Activated B cell treated with CpG ODN at 0.5 μM for 24 hours (primary cell): Measurements from ENCODE around the gene ZIC1. TPM values are rescaled to one million over a fixed set of nuclear protein-coding genes. Genes with fewer than 3 reads are reported as not detected.

ENCODE experiments used
- ATAC-seq: fragments of 200-7000 bp; cut with Tn5 transposase; one replicate; pipeline ENCODE4 v1.10.0; 2021; ENCODE audit warnings: low read depth, mild to moderate bottlenecking, moderate library complexity
- CTCF ChIA-PET: fragments of 350-600 bp; sonication (Branson Sonifier 250); formaldehyde crosslinking; loops from one replicate; lab custom pipeline; 2021; ENCODE audit warnings: antibody characterized with exemption; lab: Charles Lee
- POLR2A ChIA-PET: fragments of 350-600 bp; sonication (Branson Sonifier 250); formaldehyde crosslinking; loops from one replicate; lab custom pipeline; 2021; ENCODE audit warnings: antibody characterized with exemption; lab: Charles Lee
- DNase-seq: peaks from one replicate; pipeline ENCODE4 v3.0.0; 2022
- H3K27ac Mint-ChIP-seq: one replicate; pipeline ENCODE4 v1.8.0; 2020; ENCODE audit warnings: mixed read lengths
- H3K27me3 Mint-ChIP-seq: one replicate; pipeline ENCODE4 v1.8.0; 2021; ENCODE audit warnings: mixed read lengths
- H3K36me3 Mint-ChIP-seq: one replicate; pipeline ENCODE4 v1.8.0; 2021; ENCODE audit warnings: low read depth, mixed read lengths
- H3K4me1 Mint-ChIP-seq: one replicate; pipeline ENCODE4 v1.8.0; 2021; ENCODE audit warnings: mixed read lengths
- H3K4me3 Mint-ChIP-seq: one replicate; pipeline ENCODE4 v1.8.0; 2020; ENCODE audit warnings: mild to moderate bottlenecking, mixed read lengths
- H3K9me3 Mint-ChIP-seq: one replicate; pipeline ENCODE4 v1.8.0; 2020; ENCODE audit warnings: mixed read lengths
- CTCF ChIP-seq: fragments of 200-600 bp; IDR thresholded peaks from one replicate; pipeline ENCODE4 v1.8.0; 2022; ENCODE audit warnings: antibody characterized with exemption, mild to moderate bottlenecking
- intact Hi-C: fragments of 100-400 bp; cut with micrococcal nuclease; formaldehyde crosslinking; loops from one replicate; pipeline ENCODE4 v1.15.1; 2024
- total RNA-seq: library from RNA; stranded (reverse); gene quantifications from 2 replicates; pipeline ENCODE4 v1.2.3, GENCODE V29; 2022

The ZIC1 gene
- total RNA-seq, 1 donor from 2014 or later: not detected

DNA sequence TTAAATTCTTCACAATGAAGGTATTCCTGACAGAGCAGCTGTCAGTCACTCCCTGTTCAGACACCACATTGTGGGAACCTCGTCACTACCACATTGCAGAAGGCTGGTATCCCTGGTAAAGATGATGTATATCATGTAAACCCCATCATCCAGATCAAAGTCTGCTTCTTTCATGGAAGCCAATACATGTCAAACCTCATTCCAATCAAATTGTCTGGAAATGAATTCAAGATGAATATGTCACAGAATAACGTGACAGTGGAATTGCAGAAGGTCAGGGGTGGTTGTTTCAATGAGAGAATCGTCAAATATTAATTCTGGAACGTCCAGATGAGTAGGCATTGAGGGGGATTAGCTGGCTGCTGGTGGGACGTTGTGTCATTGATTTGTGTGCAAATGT is 7.0 kb upstream of the ZIC1 start:
- no peak for TF ChIP-seq CTCF
- Mint-ChIP-seq H3K36me3 (no peaks in the 10 kb centered on the region), H3K9me3 (no peaks in the 10 kb centered on the region), H3K27ac (no peak overlapping the region), H3K4me1 (no peaks in the 10 kb centered on the region), H3K4me3 (no peak overlapping the region), H3K27me3 (peaks cover 63% of the 10 kb centered on the region)
- ChIA-PET CTCF (no interaction called here), POLR2A (no interaction called here)
- ATAC-seq: no peak
- DNase-seq: no peak
- intact Hi-C loops: no loop called here

GRCh38 chr3:147403511-147403910 is 5.7 kb upstream of the ZIC1 start:
- H3K27me3 Mint-ChIP-seq: peaks cover 66% of the 10 kb centered on the region

GRCh38 chr3:147404000-147404799 is 5.0 kb upstream of the ZIC1 start:
- no peak overlapping the region for H3K4me3 Mint-ChIP-seq
- intact Hi-C loops: no loop called here
- no peaks in the 10 kb centered on the region for H3K36me3 Mint-ChIP-seq
- no peak for ATAC-seq
- no peak for DNase-seq
- H3K27me3 Mint-ChIP-seq: peaks cover 66% of the 10 kb centered on the region
- TF ChIP-seq CTCF: no peak
- peaks cover 2% of the 10 kb centered on the region for H3K9me3 Mint-ChIP-seq
- POLR2A ChIA-PET: no interaction called here
- H3K27ac Mint-ChIP-seq: no peak overlapping the region
- CTCF ChIA-PET: no interaction called here
- H3K4me1 Mint-ChIP-seq: peaks cover 2% of the 10 kb centered on the region

More at GRCh38 chr3:147403511-147403910, 5.7 kb upstream of the ZIC1 start:
- intact Hi-C loops: no loop called here
- Mint-ChIP-seq H3K4me3 (no peak overlapping the region), H3K27ac (no peak overlapping the region), H3K9me3 (peaks cover 2% of the 10 kb centered on the region), H3K36me3 (no peaks in the 10 kb centered on the region), H3K4me1 (peaks cover 2% of the 10 kb centered on the region)
- CTCF ChIA-PET: no interaction called here
- ATAC-seq (no peak), DNase-seq (no peak)
- TF ChIP-seq CTCF: no peak
- POLR2A ChIA-PET: no interaction called here

GRCh38 chr3:147404800-147405230 is 4.3 kb upstream of the ZIC1 start:
- CTCF ChIA-PET: no interaction called here
- H3K4me1 Mint-ChIP-seq: peaks cover 4% of the 10 kb centered on the region
- H3K36me3 Mint-ChIP-seq: no peaks in the 10 kb centered on the region
- POLR2A ChIA-PET: no interaction called here
- H3K27me3 Mint-ChIP-seq: peaks cover 65% of the 10 kb centered on the region
- intact Hi-C loops: no loop called here
- ATAC-seq: no peak
- TF ChIP-seq CTCF: no peak
- peaks cover 2% of the 10 kb centered on the region for H3K9me3 Mint-ChIP-seq
- H3K4me3 Mint-ChIP-seq: no peak overlapping the region
- no peak for DNase-seq
- no peak overlapping the region for H3K27ac Mint-ChIP-seq

- no peak for DNase-seq
- peaks cover 4% of the 10 kb centered on the region for H3K4me1 Mint-ChIP-seq
- CTCF ChIA-PET: no interaction called here
- H3K36me3 Mint-ChIP-seq: no peaks in the 10 kb centered on the region
- POLR2A ChIA-PET: no interaction called here
- no peak for TF ChIP-seq CTCF
- ATAC-seq: no peak
- H3K27ac Mint-ChIP-seq: no peak overlapping the region
- no peak overlapping the region for H3K4me3 Mint-ChIP-seq
- intact Hi-C loops: no loop called here
- peaks cover 2% of the 10 kb centered on the region for H3K9me3 Mint-ChIP-seq
- H3K27me3 Mint-ChIP-seq: peaks cover 64% of the 10 kb centered on the region
Observed at GRCh38 chr3:147405231-147406027, 3.7 kb upstream of the ZIC1 start.
